DMS114 treated with DMSO at 0.1 percent for 48 hours (cell line): ENCODE measurements around the gene DYSF.

ENCODE experiments used
- DNase-seq: peaks from one replicate; lab custom pipeline; 2025; ENCODE audit not compliant: unreplicated experiment; lab: John Stamatoyannopoulos, UW

DYSF gene

DNA sequence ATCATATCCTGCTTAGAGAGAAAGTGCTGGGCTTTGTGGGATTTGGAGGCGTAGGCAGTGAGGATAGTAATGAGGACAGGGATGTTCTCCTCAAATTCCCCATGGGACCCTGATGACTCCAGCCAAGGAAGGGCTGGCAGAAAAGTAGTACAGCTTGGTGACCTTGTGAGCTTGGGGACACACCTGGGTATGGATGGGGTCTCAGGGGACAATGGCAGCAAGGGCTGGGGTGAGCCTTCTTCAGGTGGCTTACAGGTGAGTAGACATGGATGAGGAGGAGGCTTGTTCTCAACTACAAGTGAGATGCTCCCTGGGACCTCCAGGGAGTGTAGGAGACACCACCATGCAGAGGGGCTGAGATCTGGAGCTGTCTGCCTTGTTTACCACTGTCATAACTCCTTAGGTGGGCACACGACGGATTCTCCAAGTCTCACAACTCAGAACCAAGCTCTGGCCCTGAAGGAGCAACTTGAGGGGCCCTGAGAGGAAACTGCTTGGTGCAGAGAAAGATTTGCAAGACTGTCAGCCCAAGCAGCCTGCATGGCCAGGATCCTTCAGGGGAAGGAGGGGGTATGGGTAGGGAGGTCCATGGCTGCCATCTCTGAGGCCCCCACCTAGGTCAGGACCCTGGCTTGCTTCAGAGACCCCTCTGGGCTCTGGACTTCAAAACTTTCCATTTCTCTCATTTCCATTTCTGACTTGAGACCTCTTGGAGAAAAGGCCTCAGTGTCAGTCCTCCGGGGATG, 262.8 kb downstream of the DYSF start:
- DNase-seq = no peak

DNA sequence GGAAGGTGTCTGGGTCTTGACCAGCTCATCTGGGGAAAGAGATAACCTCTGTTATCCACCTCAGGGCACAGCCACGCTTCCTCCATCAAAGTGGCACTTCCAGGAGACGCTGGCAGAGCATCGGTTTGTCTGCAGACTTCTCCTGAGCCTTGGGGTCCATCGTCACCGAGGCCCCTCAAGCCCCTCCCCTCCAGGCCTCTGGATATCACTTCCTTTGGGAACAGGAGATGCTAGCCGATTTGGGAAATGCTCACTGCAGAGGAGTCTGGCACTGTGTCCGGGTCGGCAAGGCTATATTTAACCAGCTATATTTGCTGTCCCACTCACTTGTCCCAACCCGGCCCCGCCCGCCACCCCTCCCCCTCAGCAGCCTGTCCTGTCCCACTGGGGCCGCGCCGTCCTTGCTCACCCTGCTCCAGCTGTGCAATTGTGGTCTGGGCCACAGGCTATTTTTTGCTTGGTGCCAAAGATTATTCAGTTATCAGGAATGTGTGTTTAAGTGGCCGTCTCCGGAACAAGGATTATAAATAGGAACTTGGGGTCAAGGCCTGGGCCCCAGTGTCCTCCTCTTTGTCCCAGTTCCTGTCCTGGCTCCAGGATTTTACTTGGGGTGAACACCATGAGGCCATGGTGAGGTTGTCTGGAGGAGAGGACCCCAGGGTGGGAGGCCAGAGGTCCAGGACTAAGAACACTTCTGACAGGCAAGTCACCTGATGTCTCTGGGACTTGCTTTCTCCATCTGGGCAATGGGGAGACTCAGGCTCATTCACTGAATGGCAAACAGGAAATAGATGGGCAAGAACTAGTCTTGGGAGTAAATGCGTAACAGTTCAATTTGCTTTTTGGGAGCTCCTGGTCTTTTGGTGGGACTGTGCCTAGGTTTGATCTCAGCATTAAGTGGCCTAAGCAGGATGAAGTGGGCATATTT, 263.6 kb downstream of the DYSF start:
- no peak for DNase-seq

DNA sequence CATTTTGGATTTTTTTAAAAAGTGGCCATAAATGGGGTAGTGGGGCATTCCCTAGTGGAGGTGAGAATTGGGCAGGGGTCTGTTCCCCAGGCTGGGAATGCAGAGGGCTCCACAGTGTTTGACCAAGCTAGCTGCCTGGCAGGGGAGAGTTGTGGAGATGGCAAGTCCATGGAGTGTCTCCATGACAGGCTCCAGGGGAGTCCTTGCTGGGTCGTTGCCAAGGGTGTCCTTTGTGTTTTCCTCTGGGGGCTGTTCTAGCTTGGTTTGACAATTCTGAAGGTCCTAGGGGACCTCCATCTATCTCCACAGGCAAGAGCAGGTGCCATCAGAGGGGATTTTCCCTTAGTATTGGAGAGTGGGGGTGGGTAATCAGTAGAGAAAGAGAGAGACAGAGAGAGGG, 265.3 kb downstream of the DYSF start:
- no peak for DNase-seq

DNA sequence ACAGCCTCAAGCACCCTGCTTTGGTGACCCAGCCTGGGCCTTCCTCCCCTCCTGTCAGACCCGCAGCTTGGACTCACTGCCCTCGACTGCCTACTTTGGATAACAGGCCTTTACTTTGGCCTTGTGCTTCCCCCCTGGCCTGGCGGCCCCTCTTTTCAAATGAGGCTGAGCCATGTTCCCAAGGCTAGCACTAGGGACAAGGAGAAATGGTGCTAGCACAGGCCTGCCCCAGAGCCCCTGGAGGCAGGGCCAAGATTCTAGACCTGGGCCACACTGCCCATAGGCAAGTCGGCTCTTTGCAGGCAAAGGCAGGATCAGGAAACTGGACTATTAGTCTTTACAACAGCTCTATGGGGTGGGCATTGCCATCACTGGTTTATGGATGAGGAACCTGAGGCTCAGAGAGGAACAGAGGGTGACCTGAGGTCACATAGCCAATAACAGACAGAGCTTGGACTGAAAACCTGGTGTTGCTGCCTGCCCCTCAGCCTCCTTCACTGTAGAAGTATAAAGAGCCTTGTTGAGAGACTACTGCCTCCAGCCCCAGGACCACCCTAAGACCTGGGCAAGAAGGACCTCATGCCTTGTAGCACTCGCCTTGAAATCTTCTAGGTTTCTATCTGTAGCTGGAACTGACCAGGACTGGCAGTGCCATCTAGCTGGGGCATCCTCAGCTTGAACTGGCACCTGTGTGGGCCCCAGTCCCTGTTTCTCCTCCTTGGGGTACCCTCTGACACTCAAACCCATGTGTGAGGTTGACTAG, 266.3 kb downstream of the DYSF start:
- no peak for DNase-seq

DNA sequence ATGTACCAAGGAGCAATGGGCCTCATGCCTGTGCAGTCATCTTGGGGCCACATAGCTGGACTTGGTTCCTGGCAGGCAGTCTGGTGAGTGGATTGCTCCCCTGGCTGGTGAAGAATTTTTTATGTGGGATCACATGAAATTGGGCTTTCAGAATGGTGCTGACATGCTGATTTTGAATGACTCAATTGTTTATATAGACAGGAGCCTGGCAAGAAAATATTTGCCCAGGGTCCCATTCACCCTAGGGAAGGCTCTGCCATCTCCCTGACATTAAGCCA, 266.9 kb downstream of the DYSF start:
- DNase-seq = no peak

DNA sequence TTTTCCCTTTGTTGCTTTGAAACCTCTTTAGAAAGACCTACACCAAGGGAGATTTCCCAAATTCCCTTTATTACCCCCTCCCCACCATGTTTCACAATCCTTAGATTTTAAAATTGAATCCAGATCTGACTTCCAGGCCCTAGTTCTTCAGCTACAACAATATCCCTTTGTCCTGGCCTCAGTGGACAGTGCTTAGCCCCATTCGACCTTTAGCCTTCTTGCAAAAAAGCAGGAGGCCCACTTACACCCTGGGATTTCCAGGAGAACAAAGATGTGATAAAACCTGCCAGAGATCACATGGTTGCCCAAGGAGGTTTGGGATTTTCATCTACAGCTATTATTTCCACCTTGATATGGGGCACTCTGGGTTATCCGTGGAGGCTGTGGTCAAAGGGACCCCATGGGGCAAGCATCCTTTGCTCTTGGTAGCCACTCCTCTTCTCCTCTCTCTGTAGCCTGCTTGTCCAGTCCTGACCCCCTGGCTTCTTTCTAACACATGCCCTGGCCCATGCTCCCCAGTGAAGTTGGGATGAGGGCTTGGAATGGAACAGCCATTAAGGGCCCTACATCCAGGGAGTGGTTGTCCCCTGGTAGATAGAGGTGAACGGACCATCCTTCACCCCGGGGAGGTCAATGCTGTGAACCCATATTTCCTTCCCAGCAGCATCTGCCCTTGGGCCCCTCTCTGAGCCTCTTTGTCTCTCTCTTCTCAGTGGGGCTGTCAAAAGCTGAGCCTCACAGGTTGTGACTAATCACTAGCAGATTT, 267.4 kb downstream of the DYSF start:
- DNase-seq = no peak

DNA sequence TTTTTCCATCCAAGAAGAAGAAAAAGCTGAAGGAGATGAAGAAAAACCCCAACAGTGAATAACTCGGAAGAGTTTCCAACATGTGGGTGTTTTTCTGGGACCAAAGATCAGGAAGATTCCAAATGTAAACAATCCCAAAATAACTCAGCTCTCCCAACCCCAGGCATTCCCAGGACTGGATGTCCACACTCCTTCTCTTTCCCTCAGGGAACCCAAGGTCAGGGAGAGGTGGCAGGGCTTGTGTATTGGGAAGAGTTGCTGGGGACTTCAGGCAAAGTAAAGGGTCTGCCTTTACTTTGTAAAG, 268.0 kb downstream of the DYSF start:
- DNase-seq = no peak

DNA sequence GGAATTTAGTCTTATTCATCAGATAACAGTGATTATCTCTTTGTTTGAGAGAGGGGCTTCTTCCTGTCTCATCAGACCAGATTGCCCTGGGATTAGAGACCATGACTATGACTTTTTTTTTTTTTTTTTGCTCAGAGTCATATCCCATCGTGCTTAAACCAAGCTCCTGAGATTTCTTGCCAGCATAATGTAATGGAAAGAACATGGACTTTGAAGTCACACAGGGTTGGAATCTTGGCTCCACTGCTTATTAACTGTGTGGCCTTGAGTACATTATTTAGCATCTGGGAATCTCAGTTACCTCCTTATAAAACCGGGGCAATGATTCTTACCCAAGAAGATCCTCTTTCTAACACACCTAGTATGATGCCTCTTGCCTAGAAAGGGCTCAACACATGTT, 268.3 kb downstream of the DYSF start:
- no peak for DNase-seq

DNA sequence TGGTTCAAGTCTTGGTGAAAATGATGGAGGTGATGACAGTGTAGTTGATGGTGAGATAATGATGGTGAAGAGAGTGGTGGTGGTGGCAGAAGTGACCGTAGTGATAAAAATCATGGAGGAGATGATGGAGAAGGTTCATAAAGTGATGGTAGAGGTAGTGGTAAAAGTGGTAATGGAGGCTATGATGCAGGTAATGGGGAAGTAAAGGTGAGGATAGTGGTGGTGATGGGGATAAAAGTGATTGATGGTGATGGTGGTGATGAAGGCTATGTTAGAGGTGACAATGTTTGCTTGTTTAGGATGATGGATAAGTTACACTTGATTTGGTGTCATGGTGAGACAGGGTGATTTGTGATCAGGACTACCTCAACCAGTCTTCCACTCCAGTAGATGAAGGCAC, 268.9 kb downstream of the DYSF start:
- DNase-seq = no peak

DNA sequence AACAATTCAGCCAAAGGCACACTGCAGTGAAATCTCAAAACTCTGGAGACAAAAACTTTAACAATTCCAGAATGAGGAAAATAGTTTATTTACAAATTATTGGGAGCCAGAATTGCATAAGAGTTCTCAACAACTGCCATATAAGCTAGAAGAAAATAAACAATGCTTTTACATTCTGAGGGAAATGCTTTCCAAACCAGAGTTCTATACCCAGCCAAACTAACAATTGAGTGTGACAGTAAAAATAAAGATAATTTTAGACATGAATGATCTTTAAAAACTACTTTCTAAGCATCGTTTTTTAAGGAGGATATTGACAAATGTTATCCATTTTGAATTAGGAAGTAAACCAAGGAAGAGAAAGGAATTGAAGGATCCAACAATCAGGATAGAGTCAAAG, 271.4 kb downstream of the DYSF start:
- DNase-seq = no peak

DNA sequence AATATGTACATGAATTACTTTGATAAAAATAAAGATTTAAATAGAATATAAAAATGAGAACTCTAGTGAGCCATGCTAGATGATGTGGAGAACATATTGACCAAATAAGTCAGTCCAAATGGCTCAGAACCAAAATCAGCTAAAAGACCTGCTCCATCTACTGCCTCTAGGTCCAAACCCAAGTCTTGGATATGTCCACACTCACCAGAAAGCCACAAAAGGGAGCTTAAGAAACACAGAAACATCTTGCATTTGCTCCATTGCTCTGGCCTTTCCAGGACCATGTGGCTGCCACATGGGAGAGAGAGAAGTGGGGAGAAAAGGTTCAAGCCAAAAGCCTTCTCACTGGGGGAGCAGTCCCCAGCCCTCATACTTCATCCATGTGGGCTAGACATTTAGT, 272.5 kb downstream of the DYSF start:
- no peak for DNase-seq

DNA sequence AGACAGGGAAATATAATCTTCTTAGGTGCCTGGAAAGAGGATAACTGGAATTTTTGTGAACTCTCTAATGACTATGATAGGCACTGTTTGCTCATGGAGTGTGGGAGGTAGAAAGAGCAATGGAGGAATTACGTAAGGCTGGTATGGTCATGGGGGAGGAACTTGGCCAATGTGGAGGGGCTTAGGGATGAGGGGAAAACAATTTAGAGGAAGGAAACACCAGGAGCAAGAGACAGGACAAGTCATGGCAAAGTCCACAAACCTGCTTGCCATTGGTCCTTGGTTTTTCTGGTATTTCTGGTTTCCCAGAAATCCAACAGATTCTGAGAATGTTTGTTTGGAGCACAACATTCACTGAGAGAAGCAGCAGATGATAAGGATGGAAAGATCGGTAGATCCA, 274.2 kb downstream of the DYSF start:
- DNase-seq = no peak

DNA sequence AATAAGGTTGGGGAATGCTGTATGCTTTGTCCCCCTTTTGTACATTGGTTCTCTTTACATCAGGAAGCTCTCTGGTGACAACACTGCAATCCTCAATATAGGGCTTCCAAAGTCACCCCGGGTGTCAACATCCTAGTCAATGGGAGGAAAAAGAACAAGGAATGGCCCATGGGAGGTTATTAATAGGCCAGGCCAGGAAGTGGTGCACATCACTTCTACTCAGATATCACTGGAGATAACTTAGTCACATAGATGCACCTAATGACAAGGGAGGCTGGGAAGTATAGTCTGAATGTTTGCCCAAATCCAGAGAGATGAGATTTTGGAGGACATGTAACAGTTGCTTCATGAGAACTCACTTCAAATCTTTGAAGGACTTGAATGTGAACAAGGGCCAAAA, 274.7 kb downstream of the DYSF start:
- DNase-seq = no peak

DNA sequence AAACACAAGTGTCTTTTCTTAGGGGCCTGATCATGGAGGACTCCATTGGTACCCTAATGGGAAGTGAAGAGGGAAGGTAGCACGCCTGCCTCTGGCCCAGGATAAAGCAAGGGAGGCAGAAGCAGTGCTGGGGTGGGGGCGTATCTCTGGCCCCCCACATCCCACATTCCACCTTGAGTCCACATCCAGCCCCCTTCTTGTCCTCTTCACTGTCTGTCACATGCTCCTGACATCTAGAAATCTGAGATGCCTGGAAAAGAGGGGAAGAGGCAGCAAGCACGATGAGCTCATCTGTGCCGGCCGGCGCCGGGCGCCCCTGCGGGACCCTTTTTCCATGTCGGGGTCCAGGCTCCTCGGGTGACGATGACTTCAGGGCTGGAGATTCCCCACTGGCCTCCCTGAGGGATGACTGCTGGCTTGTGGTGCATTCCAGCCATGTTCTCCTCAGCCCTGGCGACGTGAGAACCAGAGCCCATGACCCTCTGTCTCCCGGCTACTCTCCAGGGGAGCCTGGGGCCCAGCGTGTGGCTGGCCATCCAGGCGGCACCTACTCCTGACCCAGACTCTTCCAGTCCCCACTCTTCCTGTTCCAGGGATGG, 277.5 kb downstream of the DYSF start:
- DNase-seq = no peak

DNA sequence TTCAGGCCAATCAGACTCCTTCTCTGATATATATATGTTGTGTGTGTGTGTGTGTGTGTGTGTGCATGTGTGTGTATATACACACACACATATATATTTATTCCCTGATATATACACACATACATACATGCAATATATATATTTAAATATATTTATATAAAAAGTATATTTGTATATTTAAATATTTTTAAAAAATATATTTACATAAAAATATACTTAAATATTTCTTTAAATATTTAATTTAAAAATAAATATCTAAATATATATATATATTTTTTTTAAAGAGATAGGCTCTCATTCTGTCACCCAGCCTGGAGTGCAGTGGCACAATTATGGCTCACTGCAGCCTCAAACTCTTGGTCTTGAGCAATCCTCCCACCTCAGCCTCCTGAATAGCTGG, 281.3 kb downstream of the DYSF start:
- DNase-seq = no peak

DNA sequence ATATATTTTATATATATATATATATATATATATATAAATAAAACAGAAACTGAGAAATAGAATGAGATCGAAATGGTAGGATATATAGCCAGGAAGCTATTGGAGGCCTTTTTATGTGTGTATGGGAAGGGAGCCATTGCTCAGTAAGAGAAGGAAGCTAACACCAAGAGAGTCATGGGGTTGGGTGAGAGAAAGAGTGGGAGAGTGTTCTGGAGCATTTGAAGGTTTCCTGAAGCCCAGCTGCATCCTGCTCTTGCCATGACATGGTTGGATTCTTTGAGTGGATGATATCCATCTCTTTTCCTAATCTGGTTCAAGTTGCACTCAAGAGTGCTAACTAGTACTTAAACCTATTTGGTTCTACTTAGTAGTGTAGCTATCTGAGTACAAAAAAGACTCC, 282.3 kb downstream of the DYSF start:
- no peak for DNase-seq
